Heart right ventricle (tissue), 16 donors: ENCODE results near the gene TULP4. TPM values are rescaled to one million over a fixed set of nuclear protein-coding genes. Genes with fewer than 3 reads are reported as not detected.

Experiments used
- ATAC-seq, 8 donors: fragments of 200-7000 bp; cut with Tn5 transposase; one replicate each; pipeline ENCODE4 v1.9.1; 2020; ENCODE audit warnings: mild to moderate bottlenecking in 8 of 8, moderate library complexity in 8 of 8, moderate number of reproducible peaks in 1 of 8
- DNase-seq, 2 donors: peaks; one replicate each; pipeline ENCODE4 v3.0.0-alpha.2; 2020
- H3K27ac ChIP-seq, 10 donors: fragments of 200-600 bp; sonication (generic) in 2 of 10; one replicate each; pipeline versions ENCODE4 v1.5.0 to v1.8.0; 2020 to 2022; ENCODE audit warnings: mild to moderate bottlenecking in 3 of 10
- H3K27me3 ChIP-seq, 7 donors: fragments of 200-600 bp; one replicate each; pipeline ENCODE4 v1.8.0; 2021 to 2022; ENCODE audit warnings: mild to moderate bottlenecking in 2 of 7
- H3K36me3 ChIP-seq, 9 donors: fragments of 200-600 bp; sonication (generic) in 1 of 9; one replicate each; pipeline versions ENCODE4 v1.5.0 to v1.8.0; 2020 to 2022; ENCODE audit warnings: mild to moderate bottlenecking in 2 of 9
- H3K4me1 ChIP-seq, 9 donors: fragments of 200-600 bp; sonication (generic) in 1 of 9; one replicate each; pipeline versions ENCODE4 v1.5.0 to v1.8.0; 2020 to 2022; ENCODE audit warnings: mild to moderate bottlenecking in 4 of 9
- H3K4me3 ChIP-seq, 10 donors: fragments of 200-600 bp; sonication (generic) in 2 of 10; one replicate each; pipeline versions ENCODE4 v1.5.0 to v1.8.0; 2020 to 2022; ENCODE audit warnings: mild to moderate bottlenecking in 7 of 10, moderate library complexity in 2 of 10
- H3K9me3 ChIP-seq, 11 donors: fragments of 200-600 bp in 10 of 11; sonication (generic) in 2 of 11; one replicate each; pipeline versions ENCODE4 v1.5.0 to v1.8.0; 2013 to 2022; ENCODE audit warnings: mild to moderate bottlenecking in 2 of 11, control low read depth in 1 of 11, moderate library complexity in 1 of 11
- CTCF ChIP-seq, 9 donors: fragments of 200-600 bp; sonication (generic) in 2 of 9; IDR thresholded peaks; one replicate each; pipeline versions ENCODE4 v1.5.0 to v1.8.0; 2021 to 2022; ENCODE audit warnings: antibody characterized with exemption in 9 of 9, mild to moderate bottlenecking in 5 of 9, moderate library complexity in 1 of 9
- WGBS, 2 donors: extraction: QIAGEN DNeasy Blood & Tissue Kit; methylation state at CpG; one replicate each; pipeline ENCODE4 v1.1.7; 2013; ENCODE audit warnings: inconsistent platforms in 1 of 2; 5-methylcytosine and 5-hydroxymethylcytosine counted together
- intact Hi-C, 10 donors: fragments of 100-400 bp; cut with DNase I; formaldehyde crosslinking; loops; one replicate each; pipeline versions ENCODE4 v1.11.1 to v1.14.2; 2022
- polyA plus RNA-seq, 2 donors: library from polyadenylated mRNA; stranded (reverse); fragments of 200-250 nt; gene quantifications; one replicate each; pipeline ENCODE4 v1.2.3, GENCODE V29; 2013
- total RNA-seq, 10 donors: library from RNA; stranded (reverse); fragmentation: NEBNext Ultra II Directional in 3 of 10; extraction: Animal tissue kit (Norgen Biotek cat#: 25700) in 3 of 10; gene quantifications; one replicate each; pipeline versions ENCODE4 v1.2.1 to v1.2.4, GENCODE V29; 2021 to 2023
- donor health status: Arrhythmogenic right ventricular cardiomyopathy.
- donor health status: ischemic (EF 13 %, LVEDD 7.1; RV severe dilation, severe dysfunction).
- donor health status: healthy with polysubstance abuse.
- donor health status: DM: no; HTN: yes; CAD: no.
- donor health status: DM: no; HTN: no; CAD: no.
- donor health status: ischemic (EF 25% LVEDD 6.9; RV normal size, moderate dysfunction).
- donor health status: ischemic (EF 25% LVEDD 5.7; RV mildly dilated, moderate dysfunction).
- donor health status: healthy.
- donor health status: DM: yes; HTN: yes; CAD: no.
- donor health status: Ischemic cardiomyopathy.
- donor health status: ischemic (EF 35%, LVEDD 5.7; RV mildly dilated, moderate dysfunction).
- donor health status: nonischemic (EF 11% LVEDD 7.7; RV severe dilation, severe dysfunction).
- donor health status: DM: yes; HTN: yes; CAD: no.
- donor health status: PGD.
- donor health status: ischemic (EF 29% LVEDD 5.4; RV normal size, mild dysfunction).
- donor health status: nonischemic (EF 23%, LVEDD 6.1; RV moderate dilation, normal function).

The TULP4 gene
- total and polyA plus RNA-seq, 12 donors = 2.1 to 127 (median 99.2) TPM

- intact Hi-C loops = no loop called here
- no peak for TF ChIP-seq CTCF (IDR thresholded peaks at IDR 0.05)
- peak; percentile 73 for DNase-seq
- H3K4me3 ChIP-seq = peak overlapping the region; percentile 42 to 77 (median 64)
- H3K27ac ChIP-seq = peak overlapping the region in 2 of 10 donors; percentile 40 to 41
- whole genome bisulfite sequencing, 2 donors = 0 to 1% methylated on average over 65 to 75 of the region's 75 CpGs
- H3K9me3 ChIP-seq = peaks cover 0 to 5% (median 0%) of the 10 kb centered on the region in 11 donors
- H3K36me3 ChIP-seq = no peaks in the 10 kb centered on the region
- H3K27me3 ChIP-seq = peaks cover 0 to 57% (median 5%) of the 10 kb centered on the region in 7 donors
- peak; percentile 69 to 84 (median 76) for ATAC-seq
- H3K4me1 ChIP-seq = peaks cover 0 to 17% (median 13%) of the 10 kb centered on the region in 9 donors
These were observed 224.0 kb downstream of the TULP4 start for GRCh38 chr6:158536084-158536890.

DNA sequence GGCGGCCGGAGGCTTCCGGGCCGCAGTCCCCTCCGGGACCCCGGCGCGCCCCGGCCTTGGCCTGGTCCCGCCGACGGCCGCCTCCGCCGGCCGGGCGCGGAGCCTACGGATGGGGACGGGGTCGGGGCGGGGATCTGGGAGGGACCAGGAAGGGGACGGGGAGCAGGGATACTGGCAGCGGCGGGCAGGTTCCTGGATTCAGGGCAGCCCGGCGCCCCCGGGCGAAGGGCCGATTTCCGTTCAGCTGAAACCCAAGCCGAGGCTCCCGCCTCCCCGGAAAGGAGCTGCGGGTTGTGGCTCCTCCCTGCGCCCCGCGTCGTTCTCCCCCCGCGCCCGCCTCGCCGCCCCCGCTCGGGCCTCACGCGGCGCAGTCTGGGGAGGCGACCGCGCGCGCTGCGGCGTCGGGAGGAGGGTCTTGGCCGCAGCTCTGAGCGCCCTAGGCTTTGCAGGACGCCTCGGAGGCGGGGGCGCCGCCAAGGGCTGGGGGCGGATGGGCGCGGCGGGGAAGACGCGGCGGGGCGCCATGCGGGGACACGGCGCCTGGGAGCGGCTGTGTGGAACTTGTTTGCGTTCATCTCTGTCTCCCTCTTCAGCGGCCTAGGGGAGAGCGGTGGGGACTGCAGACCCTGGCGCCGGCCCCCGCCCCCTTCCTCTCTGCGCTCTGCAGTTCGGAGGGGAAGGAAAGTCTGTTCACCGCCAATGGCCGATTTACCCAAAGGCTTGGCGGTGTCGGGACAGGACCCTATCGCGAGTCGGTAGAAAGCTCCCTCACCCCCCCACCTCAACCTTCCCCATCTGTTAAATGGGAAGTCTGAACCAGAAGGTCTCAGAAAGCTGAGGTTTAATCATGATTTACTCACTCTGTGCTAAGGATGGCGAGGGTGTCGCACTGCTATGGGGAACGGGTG lies 224.9 kb downstream of the TULP4 start:
- no peak for TF ChIP-seq CTCF (IDR thresholded peaks at IDR 0.05)
- Histone ChIP-seq H3K4me1 (peaks cover 0 to 17% (median 13%) of the 10 kb centered on the region in 9 donors), H3K36me3 (no peaks in the 10 kb centered on the region), H3K27ac (peak overlapping the region in 1 of 10 donors; percentile 40), H3K9me3 (peaks cover 0 to 5% (median 0%) of the 10 kb centered on the region in 11 donors), H3K27me3 (peaks cover 0 to 57% (median 5%) of the 10 kb centered on the region in 7 donors), H3K4me3 (peak overlapping the region; percentile 21 to 77 (median 64))
- intact Hi-C loops = no loop called here
- WGBS, 2 donors = 3 to 4% methylated on average over 89 to 94 of the region's 94 CpGs
- peak; percentile 27 to 77 (median 58) for ATAC-seq
- no peak for DNase-seq

- WGBS, 2 donors = 46 to 52% methylated on average over 2 of the region's 2 CpGs
- H3K9me3 ChIP-seq = no peaks in the 10 kb centered on the region
- H3K4me3 ChIP-seq = no peak overlapping the region
- H3K36me3 ChIP-seq = no peaks in the 10 kb centered on the region
- no peak for ATAC-seq
- DNase-seq = no peak
- no peak for TF ChIP-seq CTCF (IDR thresholded peaks at IDR 0.05)
- peaks cover 0 to 17% (median 13%) of the 10 kb centered on the region in 9 donors for H3K4me1 ChIP-seq
- H3K27me3 ChIP-seq = peaks cover 0 to 56% (median 5%) of the 10 kb centered on the region in 7 donors
- no peak overlapping the region for H3K27ac ChIP-seq
- intact Hi-C loops = no loop called here
These were observed 226.5 kb downstream of the TULP4 start for GRCh38 chr6:158538741-158539140.

DNA sequence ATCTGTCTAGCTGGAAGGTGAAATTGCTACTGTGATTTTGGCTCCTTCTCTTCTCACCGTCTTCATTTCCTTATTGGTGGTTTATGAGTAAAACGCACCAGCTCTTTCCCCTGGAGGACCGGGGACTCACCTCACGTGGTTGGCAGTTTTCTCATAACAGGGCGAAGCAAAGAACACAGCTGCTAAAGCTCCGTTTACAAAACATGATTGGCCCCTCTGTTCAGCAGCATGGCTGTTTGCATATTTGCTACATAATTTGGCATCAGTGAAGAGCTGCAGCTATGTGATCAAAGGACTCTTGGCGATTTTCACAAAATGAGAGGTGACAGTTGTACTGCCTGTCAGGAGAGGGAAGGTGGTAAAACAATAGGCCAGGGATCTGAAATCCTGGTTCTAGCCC lies 227.1 kb downstream of the TULP4 start:
- Histone ChIP-seq H3K4me1 (peaks cover 0 to 17% (median 13%) of the 10 kb centered on the region in 9 donors), H3K27ac (no peak overlapping the region), H3K4me3 (no peak overlapping the region), H3K36me3 (no peaks in the 10 kb centered on the region), H3K9me3 (no peaks in the 10 kb centered on the region), H3K27me3 (peaks cover 0 to 52% (median 5%) of the 10 kb centered on the region in 7 donors)
- DNase-seq (no peak), ATAC-seq (no peak)
- intact Hi-C loops = no loop called here
- 77 to 78% methylated on average over 7 of the region's 7 CpGs for WGBS, 2 donors
- no peak for TF ChIP-seq CTCF (IDR thresholded peaks at IDR 0.05)
